Activated naive CD4-positive, alpha-beta T cell treated with anti-CD3 and anti-CD28 coated beads for 36 hours (primary cell): Measurements from ENCODE around the gene DLL4. TPM values are rescaled to one million over a fixed set of nuclear protein-coding genes. Genes with fewer than 3 reads are reported as not detected.
A peak's percentile ranks its signal among the peaks of the same experiment; 100 is the strongest.

Experiments
- CTCF ChIA-PET: fragments of 350-600 bp; sonication (Branson Sonifier 250); formaldehyde crosslinking; loops from one replicate; lab custom pipeline; 2021; ENCODE audit warnings: antibody characterized with exemption; lab: Charles Lee
- DNase-seq: peaks from one replicate; pipeline ENCODE4 v3.0.0-alpha.2; 2020
- H3K27ac Mint-ChIP-seq: one replicate; pipeline ENCODE4 v1.8.0; 2021; ENCODE audit warnings: mild to moderate bottlenecking, mixed read lengths
- H3K27me3 Mint-ChIP-seq: one replicate; pipeline ENCODE4 v1.8.0; 2021; ENCODE audit warnings: low read depth, mixed read lengths
- H3K36me3 Mint-ChIP-seq: one replicate; pipeline ENCODE4 v1.8.0; 2021; ENCODE audit warnings: low read depth, mixed read lengths
- H3K4me1 Mint-ChIP-seq: one replicate; pipeline ENCODE4 v1.8.0; 2021; ENCODE audit warnings: low read depth, mixed read lengths
- H3K4me3 Mint-ChIP-seq: one replicate; pipeline ENCODE4 v1.8.0; 2021; ENCODE audit warnings: mild to moderate bottlenecking, moderate library complexity, mixed read lengths
- H3K9me3 Mint-ChIP-seq: one replicate; pipeline ENCODE4 v1.8.0; 2021; ENCODE audit warnings: mixed read lengths
- intact Hi-C: fragments of 100-400 bp; cut with micrococcal nuclease; formaldehyde crosslinking; loops from one replicate; pipeline ENCODE4 v1.15.1; 2023
- total RNA-seq, 2 experiments: library from RNA; stranded (reverse); gene quantifications; one replicate each; pipeline ENCODE4 v1.2.3, GENCODE V29; 2021

The DLL4 gene
- total RNA-seq = under 1 TPM in 1 of 2 experiments, not detected in 1; 0.14 TPM

- H3K9me3 Mint-ChIP-seq = no peaks in the 10 kb centered on the region
These were observed at the start of gene DLL4 for GRCh38 chr15:40928821-40929659. Gene DLL4 (plus strand): TSS chr15:40929340. CDS start chr15:40929669, 329 bp downstream.

GRCh38 chr15:40879609-40880008, 49.5 kb upstream of the DLL4 start:
- Mint-ChIP-seq H3K27me3 (peaks cover 2% of the 10 kb centered on the region), H3K27ac (no peak overlapping the region), H3K36me3 (no peaks in the 10 kb centered on the region), H3K4me3 (no peak overlapping the region), H3K4me1 (peaks cover 10% of the 10 kb centered on the region), H3K9me3 (no peaks in the 10 kb centered on the region)
- CTCF ChIA-PET = interaction anchor here (0.7 to 1.7 kb wide), 4 partner anchors 13 to 158 kb away, joined by 3 to 17 read pairs (median 6); partner anchors contain the start of gene VPS18
- intact Hi-C loops = loop anchor here (5.0 kb wide), 1 partner anchor 202 kb away; no protein-coding TSS in a partner anchor
- DNase-seq = no peak

More at GRCh38 chr15:40928821-40929659, at the start of gene DLL4:
- Mint-ChIP-seq H3K36me3 (no peaks in the 10 kb centered on the region), H3K27ac (no peak within 1 kb of the TSS), H3K4me1 (peaks cover 40% of the 10 kb centered on the region), H3K4me3 (peak within 1 kb of the TSS; percentile 54), H3K27me3 (peaks cover 66% of the 10 kb centered on the region)
- CTCF ChIA-PET = interaction anchor here (0.6 to 7.1 kb wide), 5 partner anchors 12 to 394 kb away, joined by 3 to 43 read pairs (median 22); partner anchors contain the start of gene VPS18
- intact Hi-C loops = loop anchor here (1.0 kb wide), 1 partner anchor 22 kb away; no protein-coding TSS in a partner anchor
- peak; percentile 35 for DNase-seq

GRCh38 chr15:40881351-40881750, 47.8 kb upstream of the DLL4 start:
- H3K9me3 Mint-ChIP-seq = no peaks in the 10 kb centered on the region
- H3K36me3 Mint-ChIP-seq = no peaks in the 10 kb centered on the region
- no peaks in the 10 kb centered on the region for H3K27me3 Mint-ChIP-seq
- no peak overlapping the region for H3K27ac Mint-ChIP-seq
- intact Hi-C loops = no loop called here
- no peak overlapping the region for H3K4me3 Mint-ChIP-seq
- DNase-seq = no peak
- H3K4me1 Mint-ChIP-seq = peaks cover 10% of the 10 kb centered on the region
- CTCF ChIA-PET = interaction anchor here (0.7 to 1.7 kb wide), 4 partner anchors 10 to 18 kb away, joined by 3 to 5 read pairs (median 4); partner anchors contain the start of gene VPS18

- no peak for DNase-seq
- CTCF ChIA-PET = interaction anchor here (0.9 kb wide), 1 partner anchor 8 kb away, joined by 4 read pairs; no protein-coding TSS in a partner anchor
- intact Hi-C loops = no loop called here
- Mint-ChIP-seq H3K9me3 (no peaks in the 10 kb centered on the region), H3K27ac (no peak overlapping the region), H3K36me3 (no peaks in the 10 kb centered on the region), H3K4me1 (peaks cover 7% of the 10 kb centered on the region), H3K4me3 (no peak overlapping the region), H3K27me3 (no peaks in the 10 kb centered on the region)
These were observed 42.6 kb upstream of the DLL4 start for GRCh38 chr15:40886586-40886985.

GRCh38 chr15:40889112-40889511, 40.0 kb upstream of the DLL4 start:
- no peak overlapping the region for H3K27ac Mint-ChIP-seq
- no peak for DNase-seq
- CTCF ChIA-PET = interaction anchor here (0.6 to 2.1 kb wide), 7 partner anchors 15 to 140 kb away, joined by 3 to 7 read pairs (median 4); partner anchors contain the start of gene RHOV
- no peaks in the 10 kb centered on the region for H3K27me3 Mint-ChIP-seq
- no peaks in the 10 kb centered on the region for H3K9me3 Mint-ChIP-seq
- peaks cover 14% of the 10 kb centered on the region for H3K4me1 Mint-ChIP-seq
- no peaks in the 10 kb centered on the region for H3K36me3 Mint-ChIP-seq
- no peak overlapping the region for H3K4me3 Mint-ChIP-seq
- intact Hi-C loops = no loop called here

GRCh38 chr15:40891138-40891537, 38.0 kb upstream of the DLL4 start:
- Mint-ChIP-seq H3K36me3 (peaks cover 1% of the 10 kb centered on the region), H3K27me3 (no peaks in the 10 kb centered on the region), H3K27ac (no peak overlapping the region), H3K4me1 (peaks cover 27% of the 10 kb centered on the region), H3K4me3 (no peak overlapping the region), H3K9me3 (no peaks in the 10 kb centered on the region)
- intact Hi-C loops = no loop called here
- CTCF ChIA-PET = interaction anchor here (1.1 to 3.3 kb wide), 6 partner anchors 9 to 103 kb away, joined by 3 to 33 read pairs (median 4); partner anchors contain the start of gene RHOV
- no peak for DNase-seq

- CTCF ChIA-PET = interaction anchor here (0.6 to 3.3 kb wide), 19 partner anchors 10 to 807 kb away, joined by 3 to 33 read pairs (median 4); partner anchors contain the start of gene RHOV
- H3K36me3 Mint-ChIP-seq = peaks cover 2% of the 10 kb centered on the region
- peak overlapping the region; percentile 43 for H3K27ac Mint-ChIP-seq
- H3K4me3 Mint-ChIP-seq = no peak overlapping the region
- H3K9me3 Mint-ChIP-seq = no peaks in the 10 kb centered on the region
- H3K27me3 Mint-ChIP-seq = no peaks in the 10 kb centered on the region
- peak; percentile 46 for DNase-seq
- H3K4me1 Mint-ChIP-seq = peaks cover 28% of the 10 kb centered on the region
- intact Hi-C loops = loop anchor here (2.0 kb wide), 1 partner anchor 373 kb away; no protein-coding TSS in a partner anchor
These were observed 37.2 kb upstream of the DLL4 start for GRCh38 chr15:40891810-40892446.

- H3K27ac Mint-ChIP-seq = no peak overlapping the region
- CTCF ChIA-PET = interaction anchor here (0.6 to 3.3 kb wide), 18 partner anchors 10 to 806 kb away, joined by 3 to 33 read pairs (median 4); partner anchors contain the start of gene RHOV
- H3K4me1 Mint-ChIP-seq = peaks cover 28% of the 10 kb centered on the region
- peaks cover 5% of the 10 kb centered on the region for H3K36me3 Mint-ChIP-seq
- intact Hi-C loops = loop anchor here (2.0 kb wide), 1 partner anchor 374 kb away; no protein-coding TSS in a partner anchor
- H3K9me3 Mint-ChIP-seq = no peaks in the 10 kb centered on the region
- H3K4me3 Mint-ChIP-seq = no peak overlapping the region
- H3K27me3 Mint-ChIP-seq = no peaks in the 10 kb centered on the region
- no peak for DNase-seq
These were observed 36.6 kb upstream of the DLL4 start for GRCh38 chr15:40892447-40893012.

- Mint-ChIP-seq H3K4me3 (no peak overlapping the region), H3K9me3 (no peaks in the 10 kb centered on the region), H3K4me1 (peaks cover 28% of the 10 kb centered on the region), H3K27ac (no peak overlapping the region), H3K36me3 (peaks cover 6% of the 10 kb centered on the region), H3K27me3 (no peaks in the 10 kb centered on the region)
- intact Hi-C loops = loop anchor here (2.0 kb wide), 1 partner anchor 374 kb away; no protein-coding TSS in a partner anchor
- no peak for DNase-seq
- CTCF ChIA-PET = interaction anchor here (0.8 to 15.7 kb wide), 15 partner anchors 8 to 245 kb away, joined by 3 to 393 read pairs (median 5); partner anchors contain the start of genes RAD51 and RHOV
These were observed 36.0 kb upstream of the DLL4 start for GRCh38 chr15:40893019-40893670.

GRCh38 chr15:40893733-40894680, 35.1 kb upstream of the DLL4 start, which contains the start of gene VPS18:
Gene VPS18 (plus strand): TSS chr15:40894450. CDS start chr15:40894769, 319 bp downstream.
- DNase-seq = peak; percentile 99
- Mint-ChIP-seq H3K4me3 (peak within 1 kb of the TSS; percentile 97), H3K4me1 (peaks cover 28% of the 10 kb centered on the region), H3K9me3 (no peaks in the 10 kb centered on the region), H3K27ac (peak within 1 kb of the TSS; percentile 79), H3K36me3 (peaks cover 11% of the 10 kb centered on the region), H3K27me3 (no peaks in the 10 kb centered on the region)
- intact Hi-C loops = loop anchor here (1.0 to 2.0 kb wide), 12 partner anchors 16 to 375 kb away; partner anchors contain the start of genes DNAJC17, INO80, KNL1 and RAD51
- CTCF ChIA-PET = interaction anchor here (0.6 to 15.7 kb wide), 28 partner anchors 8 to 519 kb away, joined by 3 to 393 read pairs (median 4); partner anchors contain the start of genes CHAC1, DLL4, PPP1R14D and RAD51
